Forelimb muscle (tissue), 1 donor: ENCODE measurements around the gene HYKK. TPM values are rescaled to one million over a fixed set of nuclear protein-coding genes. Genes with fewer than 3 reads are reported as not detected.
"Not testable (repeated sequence)": the region's sequence is repeated elsewhere in the genome, so short reads cannot be mapped to it uniquely, and the experiment has no call there.

Experiments used
- DNase-seq: peaks from one replicate; pipeline ENCODE4 v3.0.0-alpha.2; 2013; ENCODE audit warnings: low read depth
- polyA plus RNA-seq: library from polyadenylated mRNA; unstranded; fragments of 120-200 nt; gene quantifications from one replicate; pipeline ENCODE4 v1.2.1, GENCODE V29; 2013; ENCODE audit not compliant: insufficient read length

Gene HYKK
- polyA plus RNA-seq, result 1.8 TPM

GRCh38 chr15:78506971-78507830 is at the start of gene HYKK:
Gene HYKK (plus strand): TSS chr15:78507577. CDS start chr15:78513089, 5,512 bp downstream.
- peak; percentile 95 for DNase-seq

- DNase-seq, result no peak
These were observed 46.6 kb upstream of the HYKK start for GRCh38 chr15:78460737-78461136.

- DNase-seq, result no peak
These were observed 46.0 kb upstream of the HYKK start for GRCh38 chr15:78461171-78461888.

GRCh38 chr15:78469031-78469430 is 38.3 kb upstream of the HYKK start:
- DNase-seq, result no peak

GRCh38 chr15:78477295-78477694 is 30.1 kb upstream of the HYKK start:
- no peak for DNase-seq

GRCh38 chr15:78479650-78480049 is 27.7 kb upstream of the HYKK start:
- no peak for DNase-seq

GRCh38 chr15:78481917-78482316 is 25.5 kb upstream of the HYKK start:
- DNase-seq, result no peak

- DNase-seq, result no peak
These were observed 14.5 kb upstream of the HYKK start for GRCh38 chr15:78492872-78493271.

- no peak for DNase-seq
These were observed 5.5 kb upstream of the HYKK start for GRCh38 chr15:78501857-78502256.

GRCh38 chr15:78502641-78503040 is 4.7 kb upstream of the HYKK start:
- no peak for DNase-seq

- no peak for DNase-seq
These were observed 419 bp downstream of the HYKK start for GRCh38 chr15:78507831-78508160.

- DNase-seq, result no peak
These were observed 895 bp downstream of the HYKK start for GRCh38 chr15:78508272-78508671.

- no peak for DNase-seq
These were observed 2.4 kb downstream of the HYKK start for GRCh38 chr15:78509726-78510312.

- DNase-seq, result not testable (repeated sequence)
These were observed 12.7 kb downstream of the HYKK start for GRCh38 chr15:78520035-78520434.

- DNase-seq, result no peak
These were observed 16.9 kb downstream of the HYKK start for GRCh38 chr15:78524230-78524629.

- DNase-seq, result no peak
These were observed 19.9 kb downstream of the HYKK start for GRCh38 chr15:78527325-78527724.

- no peak for DNase-seq
These were observed 26.0 kb downstream of the HYKK start for GRCh38 chr15:78533331-78533730.

- no peak for DNase-seq
These were observed 28.8 kb downstream of the HYKK start for GRCh38 chr15:78536134-78536533.

GRCh38 chr15:78537266-78537905 is 30.0 kb downstream of the HYKK start:
- peak; percentile 38 for DNase-seq

GRCh38 chr15:78538358-78538757 is 31.0 kb downstream of the HYKK start:
- no peak for DNase-seq

GRCh38 chr15:78539464-78540140 is 32.2 kb downstream of the HYKK start:
- DNase-seq, result peak; percentile 6
